ENCODE results near the gene KRTAP10-7. TPM values are rescaled to one million over a fixed set of nuclear protein-coding genes. Genes with fewer than 3 reads are reported as not detected.

KRTAP10-7 gene
- total RNA-seq, 4 donors from 2014 or later: not detected

- TF ChIP-seq CTCF (IDR thresholded peaks at IDR 0.05): no peak
- DNase-seq (ENCODE audit: low spot score) (no peak), ATAC-seq (ENCODE audit: low FRiP score) (no peak)
Observed at GRCh38 chr21:44612669-44613229, 12.4 kb downstream of the KRTAP10-7 start.

DNA sequence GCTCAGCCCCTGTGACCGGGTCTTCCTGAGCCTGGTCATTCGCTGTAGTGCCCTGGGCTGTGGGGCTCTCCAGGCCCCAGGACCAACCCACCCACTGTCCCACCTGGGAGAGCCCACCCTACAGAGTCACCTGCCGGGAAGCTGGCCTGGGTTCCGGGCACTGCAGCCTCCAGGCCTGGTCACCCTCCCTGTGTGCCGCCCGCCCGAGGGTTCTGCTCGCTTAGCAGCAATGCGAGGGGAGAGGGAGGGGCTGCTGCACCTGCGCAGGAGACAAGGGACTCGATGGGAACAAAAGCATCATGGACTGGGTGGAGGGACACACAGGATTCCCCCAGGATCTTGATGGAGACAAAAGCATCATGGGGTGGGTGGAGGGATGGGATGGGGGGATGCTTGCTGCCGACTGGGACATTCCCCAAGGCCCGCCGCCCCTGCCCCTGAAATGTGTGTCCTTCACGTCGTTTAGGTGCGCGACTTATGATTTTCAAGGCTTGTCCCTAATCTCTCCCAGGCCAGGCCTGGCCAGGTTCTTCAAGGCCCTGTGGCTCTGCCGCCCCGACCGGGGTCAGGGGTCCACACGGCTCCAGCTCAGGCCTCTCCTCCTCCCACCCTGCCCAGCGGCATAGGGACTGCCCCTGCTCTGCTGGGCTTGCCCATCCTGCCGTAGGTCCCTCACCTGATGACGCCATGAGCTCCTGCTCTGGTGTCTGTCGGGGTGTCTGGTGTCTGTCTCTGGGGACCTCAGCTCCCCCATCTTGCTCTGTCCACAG lies 13.2 kb downstream of the KRTAP10-7 start:
- DNase-seq (ENCODE audit: low spot score) (no peak), ATAC-seq (ENCODE audit: low FRiP score) (no peak)
- TF ChIP-seq CTCF (IDR thresholded peaks at IDR 0.05): no peak

DNA sequence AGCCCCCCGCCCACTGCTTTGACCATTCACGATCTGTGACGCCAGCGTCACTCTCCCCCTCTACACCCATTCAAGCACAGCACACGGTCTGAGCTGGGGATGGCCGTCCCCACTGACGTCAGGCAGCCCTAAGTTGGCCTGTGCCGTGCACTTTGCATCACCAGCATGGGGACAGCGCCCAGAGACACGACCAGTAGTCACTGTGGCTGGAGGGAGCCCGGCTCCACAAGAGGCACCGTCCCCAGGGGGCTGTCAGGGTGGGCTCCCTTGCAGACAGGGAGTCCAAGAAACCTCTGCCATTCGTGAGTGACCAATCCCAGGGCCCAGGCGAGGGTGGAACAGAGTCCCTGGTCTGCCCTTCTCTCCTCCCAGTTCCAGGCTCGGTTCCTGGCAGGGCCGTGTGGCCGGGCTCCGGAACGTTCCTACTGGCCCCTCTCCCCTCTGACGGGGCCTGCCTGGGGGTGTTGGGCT lies 13.8 kb downstream of the KRTAP10-7 start:
- no peak for TF ChIP-seq CTCF (IDR thresholded peaks at IDR 0.05)
- no peak for ATAC-seq (ENCODE audit: low FRiP score)
- DNase-seq (ENCODE audit: low spot score): no peak

- DNase-seq (ENCODE audit: low spot score): no peak
- no peak for TF ChIP-seq CTCF (IDR thresholded peaks at IDR 0.05)
- no peak for ATAC-seq (ENCODE audit: low FRiP score)
Observed at GRCh38 chr21:44614961-44615391, 14.6 kb downstream of the KRTAP10-7 start.

DNA sequence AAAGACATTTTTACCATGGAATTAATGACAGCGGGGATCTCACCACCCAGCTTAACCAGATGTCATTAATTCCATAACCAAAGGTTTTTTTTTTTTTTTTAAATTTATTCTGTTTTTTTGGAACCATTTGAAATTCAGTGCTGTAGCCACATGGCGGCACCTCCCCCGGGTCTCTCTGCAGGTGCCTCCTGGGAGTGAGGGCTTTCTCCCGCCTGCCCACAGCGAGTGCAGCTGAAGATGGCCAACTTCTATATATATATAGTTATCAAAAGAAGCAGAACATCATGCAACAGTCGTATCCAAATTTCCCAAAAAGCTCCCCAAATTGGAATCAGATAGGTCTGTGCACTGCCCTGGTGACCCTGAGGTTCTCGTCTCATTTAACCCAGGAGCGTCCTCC lies 15.1 kb downstream of the KRTAP10-7 start:
- ATAC-seq (ENCODE audit: low FRiP score): no peak
- no peak for TF ChIP-seq CTCF (IDR thresholded peaks at IDR 0.05)
- DNase-seq (ENCODE audit: low spot score): no peak

DNA sequence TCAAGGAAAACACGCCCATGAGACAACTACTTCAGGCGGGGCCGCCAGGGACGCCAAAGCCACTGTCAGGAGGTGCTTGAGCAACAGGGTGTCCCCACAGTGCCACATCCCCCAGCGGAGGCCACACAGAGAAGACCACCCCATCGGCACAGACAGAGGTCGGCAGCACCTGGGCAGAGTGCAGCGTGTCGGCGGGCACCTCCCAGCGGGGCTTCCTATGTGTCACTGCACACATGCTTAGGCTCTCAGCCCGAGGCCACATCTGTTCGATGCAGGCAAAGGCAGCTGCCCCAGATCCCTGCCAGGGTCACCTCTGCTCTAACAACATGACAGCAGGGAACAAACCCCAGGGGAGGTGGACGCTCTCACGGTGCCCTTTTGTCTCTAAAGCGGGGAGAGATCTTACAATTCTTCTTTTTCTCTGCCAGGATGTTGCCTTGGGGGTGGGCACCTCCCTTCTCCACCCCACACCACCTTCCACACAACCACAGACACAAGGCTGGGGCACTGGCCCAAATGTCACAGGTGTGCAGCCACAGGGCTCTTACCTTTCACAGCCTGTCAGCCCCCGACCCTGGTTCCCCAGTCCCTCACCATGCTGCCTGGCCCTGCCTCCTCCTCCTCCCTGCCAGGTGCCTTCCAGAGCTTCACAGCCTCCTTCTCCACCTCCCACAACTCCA lies 15.7 kb downstream of the KRTAP10-7 start:
- DNase-seq (ENCODE audit: low spot score): no peak
- no peak for TF ChIP-seq CTCF (IDR thresholded peaks at IDR 0.05)

More for the DNA sequence above, 15.7 kb downstream of the KRTAP10-7 start:
- ATAC-seq (ENCODE audit: low FRiP score): no peak

All from omental fat pad (tissue), 4 donors.